ENCODE data around the gene ACVR1B. TPM values are rescaled to one million over a fixed set of nuclear protein-coding genes. Genes with fewer than 3 reads are reported as not detected.

ACVR1B gene
- total and polyA plus RNA-seq, 5 donors from 2014 or later, result 0.47 to 6.5 (median 1.2) TPM

DNA sequence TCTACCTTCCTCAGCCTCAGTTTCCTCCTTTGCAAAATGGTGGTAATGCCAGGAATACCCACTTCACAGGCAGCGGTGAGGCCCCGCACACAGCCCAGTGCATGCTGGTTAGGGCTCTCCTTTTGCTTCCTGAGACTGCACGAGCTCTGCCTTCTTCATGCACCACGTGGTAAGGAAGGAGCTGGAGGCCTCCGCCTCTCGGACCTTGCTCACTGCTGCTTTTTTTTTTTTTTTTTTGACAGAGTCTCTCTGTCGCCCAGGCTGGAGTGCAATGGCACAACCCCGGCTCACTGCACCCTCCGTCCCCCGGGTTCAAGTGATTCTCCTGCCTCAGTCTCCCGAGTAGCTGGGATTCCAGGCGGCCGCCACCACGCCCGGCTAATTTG is 73.3 kb downstream of the ACVR1B start:
- Mint-ChIP-seq H3K27me3 (peaks cover 15% of the 10 kb centered on the region), H3K4me3 (peak overlapping the region; percentile 78 to 96 (median 92)), H3K4me1 (peaks cover 10 to 49% (median 21%) of the 10 kb centered on the region in 4 donors), H3K9me3 (no peaks in the 10 kb centered on the region), H3K36me3 (no peaks in the 10 kb centered on the region), H3K27ac (peak overlapping the region; percentile 88 to 98 (median 97))
- Histone ChIP-seq H3K4me1 (ENCODE audit: control insufficient read depth, insufficient read depth, low read length, poor library complexity, severe bottlenecking) (peaks cover 35% of the 10 kb centered on the region), H3K27me3 (ENCODE audit: control insufficient read depth, insufficient read depth, low read length) (no peaks in the 10 kb centered on the region), H3K27ac (ENCODE audit: insufficient read depth, low read length, poor library complexity, severe bottlenecking) (peak overlapping the region; percentile 64), H3K36me3 (ENCODE audit: control insufficient read depth, insufficient read depth, low read length) (no peaks in the 10 kb centered on the region), H3K9me3 (ENCODE audit: control insufficient read depth in 2 of 2, low read length in 2 of 2) (no peaks in the 10 kb centered on the region), H3K4me3 (ENCODE audit: low read depth, low read length) (peak overlapping the region; percentile 50)
- DNase-seq (peak in 1 of 3 donors; percentile 83), ATAC-seq (ENCODE audit: low read depth in 2 of 2) (no peak)

- H3K27me3 Mint-ChIP-seq, result peaks cover 11% of the 10 kb centered on the region
- peaks cover 9 to 36% (median 15%) of the 10 kb centered on the region in 4 donors for H3K4me1 Mint-ChIP-seq
- H3K4me3 ChIP-seq (ENCODE audit: low read depth, low read length), result no peak overlapping the region
- no peaks in the 10 kb centered on the region for H3K36me3 Mint-ChIP-seq
- H3K9me3 ChIP-seq (ENCODE audit: control insufficient read depth in 2 of 2, low read length in 2 of 2), result no peaks in the 10 kb centered on the region
- H3K4me1 ChIP-seq (ENCODE audit: control insufficient read depth, insufficient read depth, low read length, poor library complexity, severe bottlenecking), result peaks cover 35% of the 10 kb centered on the region
- DNase-seq (no peak), ATAC-seq (ENCODE audit: low read depth in 2 of 2) (no peak)
- peak overlapping the region; percentile 64 for H3K27ac ChIP-seq (ENCODE audit: insufficient read depth, low read length, poor library complexity, severe bottlenecking)
- no peaks in the 10 kb centered on the region for H3K36me3 ChIP-seq (ENCODE audit: control insufficient read depth, insufficient read depth, low read length)
- H3K9me3 Mint-ChIP-seq, result no peaks in the 10 kb centered on the region
- H3K27ac Mint-ChIP-seq, result peak overlapping the region in 2 of 3 donors; percentile 10 to 88
- H3K4me3 Mint-ChIP-seq, result peak overlapping the region in 1 of 4 donors; percentile 78
- H3K27me3 ChIP-seq (ENCODE audit: control insufficient read depth, insufficient read depth, low read length), result no peaks in the 10 kb centered on the region
These were observed 74.8 kb downstream of the ACVR1B start for GRCh38 chr12:52026263-52026662.

DNA sequence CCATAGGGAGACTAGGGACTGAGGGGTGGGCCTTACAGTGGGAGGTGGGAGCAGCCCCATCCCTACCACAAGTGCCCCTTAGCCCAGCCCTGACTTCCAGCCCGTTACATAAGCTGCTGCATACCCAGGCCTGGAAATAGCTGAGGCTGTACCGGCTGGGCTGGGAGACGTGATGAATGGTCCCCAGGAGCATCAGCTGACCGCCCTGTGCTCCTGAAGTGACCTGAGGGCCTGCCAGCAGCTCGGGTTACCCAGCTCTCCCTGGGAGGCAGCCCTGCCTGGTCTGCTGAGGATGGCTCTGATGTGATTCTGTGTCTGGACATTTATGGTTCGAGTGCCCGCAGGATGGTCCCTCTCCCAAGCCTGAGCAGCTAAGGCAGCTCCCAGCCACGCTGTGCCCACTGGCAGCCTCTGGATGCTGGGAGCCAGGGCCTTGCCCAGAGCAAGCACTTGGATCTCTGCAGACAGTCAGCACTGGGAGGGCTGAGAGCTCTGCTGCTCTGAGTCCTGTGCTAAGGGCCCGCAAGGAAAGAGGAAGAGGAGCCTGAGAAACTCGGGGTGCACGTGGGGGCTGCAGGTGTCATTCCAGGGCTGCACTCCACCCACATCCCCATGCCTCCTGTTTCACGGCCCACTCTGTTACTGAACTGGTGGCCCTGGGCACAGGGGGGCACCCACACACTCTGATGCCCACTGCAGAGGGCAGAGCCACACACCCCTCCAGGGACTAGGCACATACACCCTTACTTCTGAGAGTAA is 75.8 kb downstream of the ACVR1B start:
- Mint-ChIP-seq H3K36me3 (no peaks in the 10 kb centered on the region), H3K4me1 (peaks cover 10 to 40% (median 17%) of the 10 kb centered on the region in 4 donors), H3K4me3 (peak overlapping the region in 1 of 4 donors; percentile 38), H3K9me3 (no peaks in the 10 kb centered on the region), H3K27ac (no peak overlapping the region), H3K27me3 (peaks cover 11% of the 10 kb centered on the region)
- H3K4me1 ChIP-seq (ENCODE audit: control insufficient read depth, insufficient read depth, low read length, poor library complexity, severe bottlenecking), result peaks cover 35% of the 10 kb centered on the region
- H3K27me3 ChIP-seq (ENCODE audit: control insufficient read depth, insufficient read depth, low read length), result no peaks in the 10 kb centered on the region
- H3K4me3 ChIP-seq (ENCODE audit: low read depth, low read length), result no peak overlapping the region
- H3K36me3 ChIP-seq (ENCODE audit: control insufficient read depth, insufficient read depth, low read length), result no peaks in the 10 kb centered on the region
- no peak overlapping the region for H3K27ac ChIP-seq (ENCODE audit: insufficient read depth, low read length, poor library complexity, severe bottlenecking)
- no peak for DNase-seq
- ATAC-seq (ENCODE audit: low read depth in 2 of 2), result no peak
- no peaks in the 10 kb centered on the region for H3K9me3 ChIP-seq (ENCODE audit: control insufficient read depth in 2 of 2, low read length in 2 of 2)

DNA sequence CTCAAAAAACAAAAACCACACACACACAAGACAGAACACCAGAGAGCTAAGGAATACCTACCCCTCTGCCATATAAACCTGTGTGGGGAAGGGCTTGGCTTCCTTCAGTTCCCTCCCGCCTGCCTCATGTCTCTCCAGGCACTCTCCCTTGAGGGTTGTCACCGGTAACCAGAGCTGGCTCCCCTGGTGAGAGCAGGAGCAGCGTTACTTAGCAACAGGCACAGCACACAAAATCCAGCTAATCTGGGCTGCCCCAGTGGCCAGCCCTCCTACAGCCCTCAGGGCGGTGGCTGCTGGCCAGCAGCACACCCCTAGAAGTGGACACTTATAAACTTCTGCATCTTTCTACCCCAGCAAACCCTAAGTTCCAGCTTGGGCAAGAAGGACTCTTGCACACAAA is 78.2 kb downstream of the ACVR1B start:
- no peaks in the 10 kb centered on the region for H3K36me3 Mint-ChIP-seq
- H3K4me1 Mint-ChIP-seq, result peaks cover 16 to 43% (median 26%) of the 10 kb centered on the region in 4 donors
- no peak for DNase-seq
- no peaks in the 10 kb centered on the region for H3K36me3 ChIP-seq (ENCODE audit: control insufficient read depth, insufficient read depth, low read length)
- H3K4me3 ChIP-seq (ENCODE audit: low read depth, low read length), result no peak overlapping the region
- peak overlapping the region in 1 of 4 donors; percentile 9 for H3K4me3 Mint-ChIP-seq
- peaks cover 32% of the 10 kb centered on the region for H3K4me1 ChIP-seq (ENCODE audit: control insufficient read depth, insufficient read depth, low read length, poor library complexity, severe bottlenecking)
- no peaks in the 10 kb centered on the region for H3K9me3 ChIP-seq (ENCODE audit: control insufficient read depth in 2 of 2, low read length in 2 of 2)
- H3K27ac ChIP-seq (ENCODE audit: insufficient read depth, low read length, poor library complexity, severe bottlenecking), result no peak overlapping the region
- H3K27ac Mint-ChIP-seq, result no peak overlapping the region
- ATAC-seq (ENCODE audit: low read depth in 2 of 2), result no peak
- no peaks in the 10 kb centered on the region for H3K27me3 ChIP-seq (ENCODE audit: control insufficient read depth, insufficient read depth, low read length)
- H3K9me3 Mint-ChIP-seq, result no peaks in the 10 kb centered on the region
- H3K27me3 Mint-ChIP-seq, result peaks cover 14% of the 10 kb centered on the region

GRCh38 chr12:52032446-52032803 is 80.9 kb downstream of the ACVR1B start:
- Histone ChIP-seq H3K27me3 (ENCODE audit: control insufficient read depth, insufficient read depth, low read length) (no peaks in the 10 kb centered on the region), H3K36me3 (ENCODE audit: control insufficient read depth, insufficient read depth, low read length) (no peaks in the 10 kb centered on the region), H3K4me1 (ENCODE audit: control insufficient read depth, insufficient read depth, low read length, poor library complexity, severe bottlenecking) (peaks cover 30% of the 10 kb centered on the region), H3K9me3 (ENCODE audit: control insufficient read depth in 2 of 2, low read length in 2 of 2) (no peaks in the 10 kb centered on the region), H3K4me3 (ENCODE audit: low read depth, low read length) (peak overlapping the region; percentile 63), H3K27ac (ENCODE audit: insufficient read depth, low read length, poor library complexity, severe bottlenecking) (peak overlapping the region; percentile 86)
- Mint-ChIP-seq H3K9me3 (no peaks in the 10 kb centered on the region), H3K4me3 (peak overlapping the region; percentile 70 to 95 (median 87)), H3K27ac (peak overlapping the region; percentile 82 to 96 (median 90)), H3K36me3 (no peaks in the 10 kb centered on the region), H3K27me3 (peaks cover 8% of the 10 kb centered on the region), H3K4me1 (peaks cover 6 to 30% (median 19%) of the 10 kb centered on the region in 4 donors)
- no peak for ATAC-seq (ENCODE audit: low read depth in 2 of 2)
- DNase-seq, result no peak

GRCh38 chr12:52032804-52033445 is 81.4 kb downstream of the ACVR1B start:
- ATAC-seq (ENCODE audit: low read depth in 2 of 2) (peak; percentile 85 to 90), DNase-seq (peak; percentile 83 to 90 (median 90))
- H3K36me3 Mint-ChIP-seq, result no peaks in the 10 kb centered on the region
- peak overlapping the region; percentile 70 to 95 (median 87) for H3K4me3 Mint-ChIP-seq
- H3K4me1 ChIP-seq (ENCODE audit: control insufficient read depth, insufficient read depth, low read length, poor library complexity, severe bottlenecking), result peaks cover 35% of the 10 kb centered on the region
- H3K27me3 ChIP-seq (ENCODE audit: control insufficient read depth, insufficient read depth, low read length), result no peaks in the 10 kb centered on the region
- peak overlapping the region; percentile 86 for H3K27ac ChIP-seq (ENCODE audit: insufficient read depth, low read length, poor library complexity, severe bottlenecking)
- H3K36me3 ChIP-seq (ENCODE audit: control insufficient read depth, insufficient read depth, low read length), result no peaks in the 10 kb centered on the region
- H3K27me3 Mint-ChIP-seq, result peaks cover 8% of the 10 kb centered on the region
- peaks cover 6 to 31% (median 19%) of the 10 kb centered on the region in 4 donors for H3K4me1 Mint-ChIP-seq
- H3K27ac Mint-ChIP-seq, result peak overlapping the region; percentile 82 to 96 (median 90)
- peak overlapping the region; percentile 63 for H3K4me3 ChIP-seq (ENCODE audit: low read depth, low read length)
- no peaks in the 10 kb centered on the region for H3K9me3 Mint-ChIP-seq
- H3K9me3 ChIP-seq (ENCODE audit: control insufficient read depth in 2 of 2, low read length in 2 of 2), result no peaks in the 10 kb centered on the region

DNA sequence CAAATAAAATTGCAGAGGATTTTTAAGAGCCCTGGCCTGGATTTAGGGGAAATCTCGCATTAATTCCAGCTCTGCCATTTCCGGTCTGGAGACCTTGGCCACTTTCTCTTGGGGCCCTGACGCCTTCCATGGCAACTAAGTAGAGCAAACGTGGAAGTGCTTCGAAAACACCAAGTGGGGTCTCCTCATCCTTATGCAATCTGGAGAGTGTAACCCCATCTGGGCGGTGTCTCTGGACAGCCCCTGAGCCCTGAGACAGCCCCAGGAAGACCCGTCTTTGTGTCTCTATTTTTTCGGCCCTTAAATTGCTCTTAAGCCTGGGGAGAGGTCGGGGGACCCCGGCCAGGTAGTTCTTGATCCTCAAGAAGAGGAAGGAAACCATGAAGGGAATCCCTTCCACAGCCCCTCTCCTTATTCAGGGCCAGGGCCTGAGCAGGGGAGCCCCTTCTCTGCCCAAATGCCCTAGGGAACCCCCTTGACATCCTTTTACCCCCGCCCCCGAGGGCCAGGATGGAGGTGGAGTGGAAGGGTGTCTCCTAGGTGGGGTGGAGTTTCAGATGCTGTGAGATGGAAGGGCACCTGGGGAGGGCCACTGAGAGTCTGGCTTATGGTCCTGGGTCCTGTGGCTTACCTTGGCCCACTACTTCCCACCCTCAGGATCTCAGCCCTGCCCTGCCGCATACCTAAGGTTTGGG is 82.1 kb downstream of the ACVR1B start:
- peak overlapping the region; percentile 86 for H3K27ac ChIP-seq (ENCODE audit: insufficient read depth, low read length, poor library complexity, severe bottlenecking)
- no peaks in the 10 kb centered on the region for H3K36me3 Mint-ChIP-seq
- DNase-seq (no peak), ATAC-seq (ENCODE audit: low read depth in 2 of 2) (no peak)
- H3K9me3 Mint-ChIP-seq, result peaks cover 0 to 2% (median 0%) of the 10 kb centered on the region in 7 donors
- H3K4me1 Mint-ChIP-seq, result peaks cover 6 to 37% (median 23%) of the 10 kb centered on the region in 4 donors
- peak overlapping the region; percentile 70 to 86 (median 82) for H3K4me3 Mint-ChIP-seq
- no peaks in the 10 kb centered on the region for H3K9me3 ChIP-seq (ENCODE audit: control insufficient read depth in 2 of 2, low read length in 2 of 2)
- peak overlapping the region; percentile 61 for H3K4me3 ChIP-seq (ENCODE audit: low read depth, low read length)
- no peaks in the 10 kb centered on the region for H3K36me3 ChIP-seq (ENCODE audit: control insufficient read depth, insufficient read depth, low read length)
- peak overlapping the region in 2 of 3 donors; percentile 90 to 92 for H3K27ac Mint-ChIP-seq
- peaks cover 8% of the 10 kb centered on the region for H3K27me3 Mint-ChIP-seq
- peaks cover 35% of the 10 kb centered on the region for H3K4me1 ChIP-seq (ENCODE audit: control insufficient read depth, insufficient read depth, low read length, poor library complexity, severe bottlenecking)
- no peaks in the 10 kb centered on the region for H3K27me3 ChIP-seq (ENCODE audit: control insufficient read depth, insufficient read depth, low read length)

Measured in CD4-positive, CD25-positive, alpha-beta regulatory T cell (primary cell).